Measurements from ENCODE around the gene CDH7.

DNA sequence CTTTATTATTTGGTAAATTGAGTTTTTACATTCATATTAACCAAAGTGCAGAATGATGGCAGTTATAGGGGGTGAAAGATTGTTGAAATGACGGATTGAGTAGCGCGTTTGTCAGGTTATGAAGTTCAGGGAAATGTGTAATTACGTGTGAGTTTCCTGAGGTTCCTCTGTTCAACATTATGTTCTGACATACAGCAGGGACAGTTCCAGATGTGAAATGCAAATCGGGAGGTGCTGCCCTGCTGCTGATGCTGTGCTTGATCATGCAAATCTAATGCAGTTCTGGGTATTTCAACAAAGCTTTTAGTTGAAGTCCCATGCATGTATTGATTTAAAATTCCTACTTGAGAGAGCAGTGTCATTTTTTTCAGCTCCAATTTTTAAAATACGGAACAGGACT, 57.9 kb downstream of the CDH7 start:
- TF ChIP-seq CTCF (IDR thresholded peaks at IDR 0.05) (no peak), ZFX (IDR thresholded peaks at IDR 0.05; ENCODE audit: borderline replicate concordance) (no peak)
